HG03097 (cell line): ENCODE measurements around the gene NKX1-2.
A peak's percentile ranks its signal among the peaks of the same experiment; 100 is the strongest.
"Not testable (repeated sequence)": the region's sequence is repeated elsewhere in the genome, so short reads cannot be mapped to it uniquely, and the experiment has no call there.

Source experiments
- ATAC-seq: cut with Tn5 transposase; IDR thresholded peaks from one replicate; pipeline ENCODE4 v1.9.1; 2021; ENCODE audit not compliant: unreplicated experiment, low FRiP score

NKX1-2 gene

DNA sequence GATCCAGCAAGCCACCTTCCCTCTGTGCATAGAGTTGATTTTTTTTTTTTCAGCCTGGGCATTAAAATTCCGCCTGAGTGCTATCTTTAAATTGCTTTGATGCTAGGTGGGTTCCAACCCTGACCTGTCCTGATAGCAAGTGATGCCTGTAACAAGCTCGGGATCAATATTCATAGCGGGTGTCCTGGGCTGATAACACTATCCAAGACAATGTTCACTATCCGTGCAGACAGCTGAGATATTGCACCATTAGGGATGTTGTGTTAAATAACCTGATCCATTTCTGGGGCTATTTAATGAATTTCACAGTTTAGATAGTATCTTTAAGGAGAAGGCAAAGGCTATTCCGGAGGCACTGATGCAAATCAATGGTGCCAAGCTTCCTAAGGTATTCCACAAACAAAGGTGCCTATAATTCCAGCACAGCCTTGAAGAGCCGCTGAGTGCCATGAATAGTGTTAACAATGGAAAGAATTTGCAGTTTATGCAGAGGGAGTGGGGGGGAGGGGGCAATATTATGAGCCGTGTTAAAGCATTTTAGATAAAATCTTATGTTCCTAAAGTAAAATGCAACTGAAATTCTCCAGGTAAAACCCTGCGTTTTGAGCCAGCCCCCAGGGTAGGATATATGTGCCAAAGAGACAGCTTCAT lies 4.2 kb upstream of the NKX1-2 start:
- no peak for ATAC-seq

DNA sequence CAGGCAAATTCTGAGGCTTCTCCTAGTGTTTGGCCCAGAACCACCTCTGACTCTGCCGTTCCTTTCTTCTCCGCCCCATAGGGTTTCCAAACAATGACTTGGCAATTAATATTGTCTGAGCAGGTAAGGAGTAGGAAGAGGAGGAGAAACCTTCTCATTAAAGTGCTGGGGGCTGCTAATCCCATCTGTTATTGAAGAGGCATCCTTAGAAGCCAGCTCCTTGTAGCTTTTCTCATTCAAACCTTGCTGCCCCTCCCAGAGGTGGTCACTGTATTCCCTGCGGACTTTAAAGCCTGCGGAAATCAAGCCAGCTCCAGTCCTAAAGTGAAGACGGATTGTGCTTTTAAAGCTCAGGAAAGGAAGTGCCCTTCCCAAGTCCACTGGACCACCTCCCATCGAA lies 1.4 kb upstream of the NKX1-2 start:
- ATAC-seq: no peak

DNA sequence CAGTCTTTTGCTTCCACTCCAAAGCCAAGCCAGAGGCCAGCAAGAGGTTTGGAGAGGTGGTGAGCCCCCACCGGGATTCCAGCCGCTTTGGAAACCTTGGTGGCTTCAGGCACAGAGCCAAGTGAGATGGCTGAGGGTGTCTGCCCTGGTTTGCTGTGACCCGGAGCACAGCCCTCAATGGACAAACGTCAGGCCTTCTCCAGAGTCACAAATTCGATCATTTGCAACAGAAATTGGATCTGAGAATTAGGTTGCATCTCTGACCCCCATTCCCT lies 885 bp upstream of the NKX1-2 start:
- no peak for ATAC-seq

DNA sequence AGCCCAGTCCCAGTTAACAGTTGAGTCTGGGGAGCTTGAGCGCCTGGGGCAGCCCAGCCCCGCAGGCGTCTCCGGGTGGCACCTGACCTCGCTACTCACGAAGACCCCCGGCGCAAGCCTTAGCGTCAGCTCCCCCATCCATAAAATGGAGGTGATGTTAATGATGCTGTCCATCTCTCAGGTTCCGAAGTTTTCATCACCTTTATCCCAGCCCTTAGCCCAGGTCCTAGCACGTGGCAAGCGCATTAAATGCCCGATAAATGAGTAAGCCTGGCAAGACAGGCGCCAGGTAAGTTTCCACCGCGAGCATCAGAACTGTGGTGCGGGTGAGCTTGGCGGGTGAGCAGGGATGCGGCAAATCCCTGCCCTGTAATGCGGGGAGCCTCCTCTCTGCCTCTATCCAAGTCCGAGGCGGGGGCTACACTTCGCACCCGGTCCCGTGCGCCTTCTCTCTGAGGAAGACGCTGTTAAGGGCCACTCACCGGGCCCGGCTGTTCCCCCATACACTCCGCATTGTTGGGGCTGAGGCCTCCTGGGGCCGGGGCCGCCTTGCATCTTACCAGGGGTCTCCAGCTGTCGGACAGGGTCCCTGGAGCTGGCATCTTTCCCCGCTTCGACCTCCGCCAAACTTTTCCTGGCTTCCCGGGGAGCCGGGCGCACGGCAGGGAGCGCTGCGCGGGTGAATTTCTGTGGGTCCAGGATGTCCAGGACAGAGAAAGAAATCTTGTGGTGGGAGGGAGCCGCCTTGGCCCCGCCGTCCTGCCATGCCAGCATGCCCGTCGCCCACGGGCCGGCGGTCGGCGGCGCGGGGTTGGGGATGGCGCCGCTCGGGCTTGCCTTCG lies 444 bp downstream of the NKX1-2 start:
- no peak for ATAC-seq

DNA sequence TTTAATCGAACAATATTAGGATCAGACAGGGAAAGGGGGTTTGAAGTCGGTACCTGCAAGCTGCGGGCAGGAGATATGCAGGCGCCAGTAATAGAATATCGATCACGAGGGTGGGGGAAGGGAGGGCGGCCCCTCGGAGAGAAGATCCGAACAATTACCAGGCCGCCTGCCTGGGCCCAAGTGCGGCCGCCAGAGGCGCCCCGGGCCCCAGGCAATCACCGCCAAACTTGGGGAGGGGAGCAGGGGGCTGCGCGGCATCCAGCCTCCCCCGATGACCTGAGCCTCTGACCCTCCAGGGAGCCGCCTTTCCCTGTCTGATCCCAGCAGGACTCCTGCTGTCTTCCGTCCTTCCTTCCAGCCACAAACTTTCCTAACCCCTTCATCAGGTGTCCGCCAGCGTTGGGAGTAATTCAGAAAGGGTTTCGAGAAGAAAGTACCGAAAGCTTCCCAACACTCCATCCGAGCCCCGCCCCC lies 1.1 kb downstream of the NKX1-2 start:
- ATAC-seq: no peak

DNA sequence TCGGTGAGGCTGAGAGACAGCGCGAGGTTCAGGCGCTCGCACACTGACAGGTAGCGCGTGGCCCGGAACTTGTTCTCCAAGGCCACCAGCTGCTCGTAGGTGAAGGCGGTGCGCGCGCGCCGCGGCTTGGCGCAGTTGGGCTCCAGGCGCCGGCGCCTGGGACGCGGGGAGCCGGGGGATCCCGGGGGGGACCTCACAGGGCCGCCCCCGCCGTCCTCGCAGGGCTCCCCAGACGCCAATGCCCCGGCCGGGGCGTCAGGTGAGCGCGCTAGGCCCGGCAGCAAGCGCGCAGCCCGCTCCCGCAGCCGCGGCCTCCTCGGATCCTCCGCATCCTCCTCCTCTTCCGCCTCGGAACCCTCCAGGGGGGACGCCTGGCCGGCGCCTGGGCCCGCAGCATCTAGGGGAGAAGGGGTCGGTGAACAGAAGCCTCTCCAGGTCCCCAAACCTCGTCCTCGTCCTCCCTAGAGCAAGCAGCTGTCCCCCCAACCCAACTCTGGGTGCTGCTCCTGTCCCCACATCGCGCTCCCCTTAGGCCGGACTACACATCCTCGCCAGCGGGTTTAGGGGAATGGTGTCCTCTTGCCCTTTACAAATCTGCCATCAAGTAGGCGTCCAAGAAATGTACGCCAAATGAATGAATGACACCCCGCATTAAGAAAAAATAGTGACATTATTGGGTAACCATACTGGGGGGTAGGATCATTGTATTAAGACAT lies 1.9 kb downstream of the NKX1-2 start:
- ATAC-seq: no peak

DNA sequence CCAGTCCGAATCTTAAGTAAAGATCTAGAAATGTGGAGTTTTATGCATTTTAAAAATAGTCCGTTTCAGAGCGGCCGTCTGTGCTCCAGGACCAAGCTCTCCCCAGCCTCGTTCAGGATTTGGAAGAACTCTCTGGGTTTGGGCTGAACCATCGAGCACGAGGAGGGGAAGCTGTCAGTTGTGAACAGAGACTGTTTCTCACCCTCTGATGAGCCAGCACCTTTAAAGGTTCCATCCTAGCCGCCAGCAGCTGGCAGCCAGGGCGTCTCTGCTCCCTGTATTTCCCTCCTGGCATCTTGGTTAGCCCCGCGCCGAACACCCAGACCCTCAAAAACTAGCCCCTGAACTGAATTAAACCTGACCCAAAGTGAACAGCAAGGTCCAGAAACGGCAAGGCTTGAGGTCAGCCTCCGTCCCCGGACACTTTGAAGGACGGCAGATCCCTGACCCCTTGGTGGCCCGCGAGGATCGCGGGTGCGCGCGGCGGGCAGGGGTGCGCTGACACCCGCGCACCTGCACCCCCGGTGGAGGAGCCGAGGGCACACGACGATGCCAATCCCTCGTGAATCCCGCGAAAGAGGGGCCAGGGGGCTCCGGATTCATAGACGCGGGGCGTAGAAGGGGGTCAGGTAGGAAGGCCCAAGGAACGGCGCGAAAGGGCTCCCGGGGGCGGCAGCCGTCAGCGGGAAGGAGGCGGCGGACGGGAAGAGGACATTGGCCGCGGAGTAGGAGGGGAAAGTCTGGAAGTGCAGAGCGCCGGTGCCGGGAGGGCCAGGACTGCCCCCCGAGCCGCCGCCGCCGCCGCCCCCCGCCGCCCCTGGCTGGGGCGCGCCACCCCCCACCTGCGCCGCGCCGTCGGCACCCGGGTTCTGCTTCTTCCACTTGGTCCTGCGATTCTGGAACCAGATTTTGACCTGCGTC lies 2.7 kb downstream of the NKX1-2 start:
- no peak for ATAC-seq

DNA sequence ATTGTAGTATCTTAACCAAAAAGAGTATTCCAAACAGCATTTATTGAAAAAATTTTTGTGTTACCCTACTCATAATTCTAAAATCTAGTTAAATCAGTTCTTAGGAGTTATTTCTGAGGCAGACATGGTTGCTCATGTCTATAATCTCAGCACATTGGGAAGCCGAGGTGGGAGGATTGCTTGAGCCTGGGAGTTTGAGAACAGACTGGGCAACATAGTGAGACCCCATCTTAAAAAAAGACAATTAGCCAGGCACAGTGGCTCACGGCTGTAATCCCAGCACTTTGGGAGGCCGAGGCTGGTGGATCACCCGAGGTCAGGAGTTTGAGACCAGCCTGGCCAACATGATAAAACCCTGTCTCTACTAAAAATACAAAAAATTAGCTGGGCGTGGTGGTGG lies 8.1 kb downstream of the NKX1-2 start:
- not testable (repeated sequence) for ATAC-seq

DNA sequence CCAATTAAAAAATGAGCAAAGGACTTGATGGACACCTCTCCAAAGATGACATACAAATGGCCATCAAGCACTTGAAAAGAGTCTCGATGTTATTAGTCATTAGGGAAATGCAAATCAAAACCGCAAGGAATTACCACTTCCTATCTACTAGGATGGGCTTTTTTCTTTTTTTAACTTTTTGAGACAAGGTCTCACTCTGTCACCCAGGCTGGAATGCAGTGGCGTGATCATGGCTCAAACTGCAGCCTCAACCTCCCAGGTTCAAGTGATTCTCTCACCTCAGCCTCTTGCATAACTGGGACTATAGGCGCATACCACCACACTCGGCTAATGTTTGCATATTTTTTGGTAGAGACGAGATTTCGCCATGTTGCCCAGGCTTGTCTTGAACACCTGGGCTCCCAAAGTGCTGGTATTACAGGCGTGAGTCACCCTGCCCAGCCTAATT lies 13.6 kb downstream of the NKX1-2 start:
- peak; percentile 50 for ATAC-seq

DNA sequence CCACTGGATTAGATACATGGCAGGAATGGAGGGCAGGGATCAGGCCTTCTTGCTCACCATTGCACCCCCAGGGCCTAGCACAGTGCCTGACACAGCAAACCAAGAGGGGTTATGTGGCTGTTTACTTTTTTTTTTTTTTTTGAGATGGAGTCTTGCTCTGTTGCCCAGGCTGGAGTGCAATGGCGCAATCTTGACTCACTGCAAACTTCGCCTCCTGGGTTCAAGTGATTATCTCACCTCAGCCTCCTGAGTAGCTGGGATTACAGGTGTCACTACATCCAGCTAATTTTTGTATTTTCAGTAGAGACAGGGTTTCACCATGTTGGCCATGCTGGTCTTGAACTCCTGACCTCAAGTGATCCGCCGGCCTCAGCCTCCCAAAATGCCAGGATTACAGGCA lies 14.2 kb downstream of the NKX1-2 start:
- not testable (repeated sequence) for ATAC-seq

DNA sequence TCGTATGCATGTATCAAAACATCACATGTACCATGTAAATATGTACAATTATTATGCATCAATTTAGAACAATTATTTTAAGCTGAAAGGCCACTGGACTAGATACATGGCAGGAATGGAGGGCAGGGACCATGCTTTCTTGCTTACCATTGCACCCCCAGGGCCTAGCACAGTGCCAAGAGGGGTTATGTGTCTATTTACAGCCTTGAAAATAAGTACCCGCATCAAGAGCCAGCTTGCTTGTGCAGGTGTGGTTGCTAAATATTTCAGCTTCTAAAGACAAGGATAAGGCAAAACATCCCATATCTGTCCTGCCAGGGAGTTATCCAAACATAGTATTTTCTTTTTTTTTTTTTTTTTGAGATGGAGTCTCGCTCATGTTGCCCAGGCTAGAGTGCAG lies 16.4 kb downstream of the NKX1-2 start:
- no peak for ATAC-seq

DNA sequence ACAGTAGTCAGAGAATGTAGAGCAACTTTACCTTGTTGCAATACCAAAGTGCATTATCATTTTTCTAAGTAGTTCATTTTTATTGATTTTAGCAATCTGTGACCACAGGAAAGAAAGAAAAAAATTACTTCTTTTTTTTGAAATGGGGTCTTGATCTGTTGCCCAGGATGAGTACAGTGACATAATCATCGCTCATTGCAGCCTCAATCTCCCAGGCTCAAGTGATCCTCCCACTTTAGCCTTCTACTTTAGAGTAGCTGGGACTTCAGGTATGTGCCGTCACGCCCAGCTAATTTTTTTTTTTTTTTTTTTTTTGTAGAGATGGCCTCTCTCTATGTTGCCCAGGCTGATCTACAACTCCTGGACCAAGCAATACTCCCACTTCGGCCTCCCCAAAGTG lies 19.8 kb downstream of the NKX1-2 start:
- ATAC-seq: no peak

DNA sequence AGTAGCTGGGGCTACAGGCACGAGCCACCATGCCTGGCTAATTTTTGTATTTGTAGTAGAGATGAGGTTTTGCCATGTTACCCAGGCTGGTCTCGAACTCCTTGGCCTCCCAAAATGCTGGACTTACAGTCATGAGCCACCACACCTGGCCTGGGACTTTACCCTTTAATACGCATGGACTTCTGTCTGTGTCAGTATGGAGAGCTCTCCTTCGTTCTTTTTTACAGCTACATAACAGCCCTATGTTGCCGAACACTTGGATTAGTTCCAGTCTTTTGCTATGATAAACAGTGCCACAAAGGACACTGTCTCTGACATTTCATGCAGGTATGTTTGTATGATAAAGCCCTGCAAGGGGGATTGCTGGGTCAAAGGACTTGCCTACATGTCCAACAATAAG lies 20.3 kb downstream of the NKX1-2 start:
- no peak for ATAC-seq

DNA sequence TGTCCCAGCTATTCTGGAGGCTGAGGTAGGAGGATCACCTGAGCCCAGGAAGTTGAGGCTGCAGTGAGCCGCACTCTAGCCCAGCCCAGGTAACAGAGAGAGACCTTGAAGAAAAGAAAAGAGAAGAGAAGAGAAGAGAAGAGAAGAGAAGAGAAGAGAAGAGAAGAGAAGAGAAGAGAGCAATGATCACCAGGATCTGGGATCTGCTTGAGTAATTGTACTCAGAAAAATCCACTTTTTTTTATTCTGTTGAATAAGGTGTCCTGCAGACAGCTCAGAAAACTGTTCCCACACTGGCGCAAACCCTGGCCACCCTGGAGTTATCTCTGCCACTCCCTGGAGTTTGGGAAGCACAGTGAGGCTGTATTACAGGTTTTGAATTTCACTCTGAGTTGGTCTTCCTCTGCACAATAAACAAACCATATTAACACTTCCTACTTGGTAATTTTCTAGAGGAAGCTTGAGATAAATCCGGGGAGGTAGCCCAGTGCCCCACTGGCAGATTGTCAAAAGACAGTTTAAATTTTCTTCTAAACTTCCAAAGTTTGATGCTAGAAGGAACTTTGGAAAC lies 21.5 kb downstream of the NKX1-2 start:
- ATAC-seq: no peak

DNA sequence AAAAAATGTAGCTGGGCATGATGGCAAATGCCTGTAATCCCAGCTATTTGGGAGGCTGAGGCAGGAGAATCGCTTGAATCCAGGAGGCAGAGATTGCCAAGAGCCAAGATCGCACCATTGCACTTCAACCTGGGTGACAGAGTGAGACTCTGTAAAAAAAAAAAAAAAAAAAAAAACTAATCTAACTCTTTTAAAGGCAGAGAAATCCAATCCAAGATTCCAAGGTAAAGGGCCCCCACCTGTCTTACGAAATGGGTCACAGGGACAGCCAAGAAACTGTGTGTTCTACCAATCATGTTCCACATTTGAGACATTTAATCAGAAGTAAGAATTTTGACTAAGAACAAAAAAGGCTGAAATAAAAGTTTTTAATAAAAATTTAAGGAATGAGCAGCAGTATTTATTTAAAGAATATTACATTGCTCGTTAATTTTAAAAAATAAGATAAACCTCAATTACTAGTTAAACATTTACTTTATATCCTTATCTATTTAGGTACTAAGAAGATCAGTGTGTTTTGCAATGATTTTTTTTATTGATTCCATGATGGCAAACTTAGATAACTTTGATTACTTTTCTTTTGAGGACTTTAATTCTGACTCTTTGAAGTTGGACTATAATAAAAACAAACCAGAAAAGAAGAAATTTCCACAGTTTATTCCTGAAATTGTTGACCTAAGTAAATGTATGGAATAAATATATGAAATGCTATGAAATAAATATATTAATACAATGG lies 24.4 kb downstream of the NKX1-2 start:
- ATAC-seq: no peak

DNA sequence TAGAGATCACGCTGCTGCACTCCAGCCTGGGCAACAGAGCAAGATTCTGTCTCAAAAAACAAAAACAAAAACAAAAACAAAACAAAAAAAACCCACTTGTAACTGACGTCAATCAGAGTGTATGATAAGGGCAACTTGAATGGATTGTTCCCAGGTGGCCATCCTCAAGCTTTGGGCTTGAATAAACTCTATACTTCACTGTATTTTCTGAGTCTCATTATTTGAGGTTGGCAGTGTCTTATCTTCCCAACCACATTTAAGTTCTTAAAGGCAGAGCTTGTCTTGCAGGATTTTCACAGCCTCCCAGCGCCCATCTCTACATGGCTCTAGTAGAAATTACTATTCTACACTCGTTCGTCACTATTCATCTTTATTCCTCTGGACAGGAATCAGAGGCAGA lies 26.0 kb downstream of the NKX1-2 start:
- no peak for ATAC-seq

DNA sequence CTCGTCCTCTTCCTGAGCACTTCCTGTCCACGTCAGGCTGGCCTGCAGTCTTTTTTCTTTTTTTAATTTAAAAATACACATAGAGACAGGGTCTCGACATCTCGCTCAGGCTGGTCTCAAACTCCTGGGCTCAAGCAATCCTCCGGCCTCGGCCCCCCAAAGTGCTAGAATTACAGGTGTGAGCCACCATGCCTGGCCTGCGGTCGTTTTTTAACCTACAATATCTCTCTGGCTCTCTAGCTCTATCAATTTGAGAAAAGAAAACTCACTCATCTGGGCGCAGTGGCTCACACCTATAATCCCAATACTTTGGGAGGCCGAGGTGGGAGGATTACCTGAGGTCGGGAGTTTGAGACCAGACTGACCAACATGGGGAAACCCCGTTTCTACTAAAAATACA lies 27.1 kb downstream of the NKX1-2 start:
- ATAC-seq: no peak

DNA sequence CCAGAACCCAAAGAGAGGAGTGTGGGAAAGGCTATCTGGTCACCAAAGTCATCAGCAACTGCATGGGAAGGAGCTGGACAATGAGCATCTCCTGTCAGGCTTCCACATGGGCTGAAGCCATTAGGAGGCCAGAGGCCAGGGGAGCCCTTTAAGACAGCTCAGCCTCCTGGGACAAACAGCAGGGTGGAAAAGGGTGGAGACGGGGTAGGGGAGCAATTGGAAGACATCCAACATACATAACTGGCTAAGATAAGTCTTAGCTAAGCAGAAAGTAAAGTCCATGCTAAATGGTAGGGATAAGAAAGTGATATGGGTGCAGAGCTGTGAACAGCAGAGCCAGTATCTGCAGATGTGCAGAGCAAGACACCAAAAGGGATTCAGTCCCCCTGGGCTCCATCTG lies 29.6 kb downstream of the NKX1-2 start:
- no peak for ATAC-seq

DNA sequence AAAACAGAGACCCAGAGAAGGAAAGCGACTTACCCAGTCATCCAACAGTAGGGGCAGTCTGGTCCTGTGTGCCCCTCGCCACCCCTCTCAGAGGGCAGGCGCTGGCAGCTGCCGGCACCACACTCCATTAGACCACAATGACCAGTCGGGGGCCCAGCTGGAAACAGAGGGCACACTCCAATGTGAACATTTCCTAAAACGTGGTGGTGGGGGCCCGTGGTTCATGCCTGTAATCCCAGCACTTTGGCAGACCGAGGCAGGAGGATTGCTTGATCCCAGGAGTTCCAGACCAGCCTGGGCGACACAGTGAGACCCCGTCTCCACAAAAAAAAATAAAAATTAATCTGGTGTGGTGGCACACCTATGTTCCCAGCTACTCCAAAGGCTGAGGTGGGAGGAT lies 30.2 kb downstream of the NKX1-2 start:
- no peak for ATAC-seq
